Endothelial cell (in vitro differentiated cells): Measurements from ENCODE around the gene EPHA2. TPM values are rescaled to one million over a fixed set of nuclear protein-coding genes. Genes with fewer than 3 reads are reported as not detected.
A peak's percentile ranks its signal among the peaks of the same experiment; 100 is the strongest.

Experiments used
- DNase-seq: peaks from one replicate; pipeline ENCODE4 v3.0.0; 2021; ENCODE audit warnings: low spot score
- H3K27ac Mint-ChIP-seq: one replicate; pipeline ENCODE4 v1.8.0; 2021; ENCODE audit warnings: mixed read lengths, inconsistent platforms; ENCODE audit not compliant: unreplicated experiment
- H3K27me3 Mint-ChIP-seq: one replicate; pipeline ENCODE4 v1.8.0; 2021; ENCODE audit warnings: mild to moderate bottlenecking, moderate library complexity, mixed read lengths, inconsistent platforms; ENCODE audit not compliant: unreplicated experiment
- H3K36me3 Mint-ChIP-seq: one replicate; pipeline ENCODE4 v1.8.0; 2021; ENCODE audit warnings: mild to moderate bottlenecking, low read depth, mixed read lengths, inconsistent platforms; ENCODE audit not compliant: unreplicated experiment
- H3K4me1 Mint-ChIP-seq: one replicate; pipeline ENCODE4 v1.8.0; 2021; ENCODE audit warnings: mild to moderate bottlenecking, mixed read lengths, inconsistent platforms; ENCODE audit not compliant: unreplicated experiment
- H3K4me3 Mint-ChIP-seq: one replicate; pipeline ENCODE4 v1.8.0; 2021; ENCODE audit warnings: mild to moderate bottlenecking, mixed read lengths, inconsistent platforms; ENCODE audit not compliant: unreplicated experiment
- H3K9me3 Mint-ChIP-seq: one replicate; pipeline ENCODE4 v1.8.0; 2021; ENCODE audit warnings: mixed read lengths, inconsistent platforms; ENCODE audit not compliant: unreplicated experiment
- CTCF ChIP-seq: fragments of 200-600 bp; sonication (generic); IDR thresholded peaks from one replicate; pipeline ENCODE4 v1.5.0; 2021; ENCODE audit warnings: antibody characterized with exemption; ENCODE audit not compliant: unreplicated experiment
- total RNA-seq: library from RNA; stranded (reverse); fragmentation: NEBNext Ultra II Directional; extraction: Animal tissue kit (Norgen Biotek cat#: 25700); gene quantifications from one replicate; pipeline ENCODE4 v1.2.1, GENCODE V29; 2021; ENCODE audit not compliant: unreplicated experiment

Gene EPHA2
- total RNA-seq, 1 donor from 2014 or later, result 109 TPM

- H3K4me1 Mint-ChIP-seq, result peaks cover 17% of the 10 kb centered on the region
- peak overlapping the region; percentile 61 for H3K27ac Mint-ChIP-seq
- no peak for DNase-seq
Observed at GRCh38 chr1:16172964-16173446, 17.1 kb upstream of the EPHA2 start.

GRCh38 chr1:16172218-16172830 is 16.5 kb upstream of the EPHA2 start:
- H3K4me1 Mint-ChIP-seq, result peaks cover 17% of the 10 kb centered on the region
- H3K9me3 Mint-ChIP-seq, result no peaks in the 10 kb centered on the region
- H3K36me3 Mint-ChIP-seq, result no peaks in the 10 kb centered on the region
- H3K27ac Mint-ChIP-seq, result peak overlapping the region; percentile 30
- peaks cover 13% of the 10 kb centered on the region for H3K27me3 Mint-ChIP-seq
- no peak overlapping the region for H3K4me3 Mint-ChIP-seq
- TF ChIP-seq CTCF, result no peak
- no peak for DNase-seq

More at GRCh38 chr1:16172964-16173446, 17.1 kb upstream of the EPHA2 start:
- peaks cover 13% of the 10 kb centered on the region for H3K27me3 Mint-ChIP-seq
- no peak for TF ChIP-seq CTCF
- H3K36me3 Mint-ChIP-seq, result no peaks in the 10 kb centered on the region
- no peak overlapping the region for H3K4me3 Mint-ChIP-seq
- H3K9me3 Mint-ChIP-seq, result no peaks in the 10 kb centered on the region

- DNase-seq, result no peak
- Mint-ChIP-seq H3K27me3 (peaks cover 10% of the 10 kb centered on the region), H3K4me1 (peaks cover 17% of the 10 kb centered on the region), H3K9me3 (no peaks in the 10 kb centered on the region), H3K36me3 (no peaks in the 10 kb centered on the region), H3K27ac (no peak overlapping the region), H3K4me3 (no peak overlapping the region)
- no peak for TF ChIP-seq CTCF
Observed at GRCh38 chr1:16171314-16172151, 15.7 kb upstream of the EPHA2 start.

GRCh38 chr1:16170283-16170673 is 14.4 kb upstream of the EPHA2 start:
- H3K27ac Mint-ChIP-seq, result no peak overlapping the region
- no peak for DNase-seq
- peaks cover 24% of the 10 kb centered on the region for H3K4me1 Mint-ChIP-seq
- no peak overlapping the region for H3K4me3 Mint-ChIP-seq
- H3K9me3 Mint-ChIP-seq, result no peaks in the 10 kb centered on the region
- H3K27me3 Mint-ChIP-seq, result peaks cover 10% of the 10 kb centered on the region
- H3K36me3 Mint-ChIP-seq, result no peaks in the 10 kb centered on the region
- no peak for TF ChIP-seq CTCF
